HUDEP-2 (cell line): ENCODE results near the gene ZBED2.
"Not testable (repeated sequence)": the region's sequence is repeated elsewhere in the genome, so short reads cannot be mapped to it uniquely, and the experiment has no call there.

Source experiments
- DNase-seq, 76 experiments: peaks; one replicate each; lab custom pipeline; 2025; ENCODE audit not compliant: unreplicated experiment in 76 of 76; lab: John Stamatoyannopoulos, UW

ZBED2 gene

GRCh38 chr3:111577798-111578685 lies 17.1 kb downstream of the ZBED2 start:
- peak in 3 of 76 experiments; percentile 1 to 4 (median 3) for DNase-seq

- no peak for DNase-seq
These were observed 18.0 kb downstream of the ZBED2 start for GRCh38 chr3:111577113-111577512.

GRCh38 chr3:111571907-111572460 lies 23.2 kb downstream of the ZBED2 start:
- no peak for DNase-seq

GRCh38 chr3:111571282-111571681 lies 23.9 kb downstream of the ZBED2 start:
- no peak for DNase-seq

GRCh38 chr3:111570404-111571030 lies 24.6 kb downstream of the ZBED2 start:
- no peak for DNase-seq

GRCh38 chr3:111568911-111569310 lies 26.2 kb downstream of the ZBED2 start:
- no peak for DNase-seq

GRCh38 chr3:111568355-111568754 lies 26.8 kb downstream of the ZBED2 start:
- no peak for DNase-seq

- DNase-seq, result no peak
These were observed 28.3 kb downstream of the ZBED2 start for GRCh38 chr3:111566844-111567243.

- DNase-seq, result not testable (repeated sequence)
These were observed 33.2 kb downstream of the ZBED2 start for GRCh38 chr3:111561902-111562301.

GRCh38 chr3:111548756-111549155 lies 46.4 kb downstream of the ZBED2 start:
- no peak for DNase-seq

GRCh38 chr3:111548092-111548491 lies 47.1 kb downstream of the ZBED2 start:
- DNase-seq, result no peak

GRCh38 chr3:111547631-111548030 lies 47.5 kb downstream of the ZBED2 start:
- DNase-seq, result no peak

- no peak for DNase-seq
These were observed 49.8 kb downstream of the ZBED2 start for GRCh38 chr3:111545349-111545748.
